SU-DHL-6 (cell line): ENCODE measurements around the gene PRCC.

Source experiments
- CTCF ChIP-seq: fragments of 200-600 bp; sonication (generic); IDR thresholded peaks from one replicate; pipeline ENCODE4 v1.5.1; 2017; ENCODE audit warnings: antibody characterized with exemption, mild to moderate bottlenecking, low read length, moderate library complexity; ENCODE audit not compliant: insufficient read depth, poor library complexity, severe bottlenecking
- EZH2phosphoT487 ChIP-seq: fragments of 200-600 bp; sonication (generic), shearing (Covaris generic); conservative IDR thresholded peaks from 2 replicates; pipeline ENCODE4 v1.6.1; 2018; ENCODE audit warnings: mild to moderate bottlenecking, antibody characterized with exemption, low read length, moderate library complexity, mixed read lengths

- no peak for TF ChIP-seq CTCF
- no peak for TF ChIP-seq EZH2phosphoT487
Observed at GRCh38 chr1:156848461-156849150, 81.3 kb downstream of the PRCC start.
